BLaER1 (cell line): ENCODE data around the gene USP10.

ENCODE experiments used
- H3K27ac ChIP-seq: shearing (Covaris generic); formaldehyde crosslinking; 2 replicates; pipeline ENCODE4 v1.8.1; 2022
- H3K27me3 ChIP-seq: shearing (Covaris generic); formaldehyde crosslinking; 2 replicates; pipeline ENCODE4 v1.8.1; 2022
- H3K36me3 ChIP-seq: shearing (Covaris generic); formaldehyde crosslinking; 2 replicates; pipeline ENCODE4 v1.8.1; 2022
- H3K4me1 ChIP-seq: shearing (Covaris generic); formaldehyde crosslinking; 2 replicates; pipeline ENCODE4 v1.8.1; 2022
- H3K4me2 ChIP-seq: shearing (Covaris generic); formaldehyde crosslinking; 2 replicates; pipeline ENCODE4 v1.8.1; 2022
- H3K4me3 ChIP-seq: shearing (Covaris generic); formaldehyde crosslinking; 2 replicates; pipeline ENCODE4 v1.8.1; 2022
- H3K9ac ChIP-seq: shearing (Covaris generic); formaldehyde crosslinking; 2 replicates; pipeline ENCODE4 v1.8.1; 2022
- H3K9me3 ChIP-seq: shearing (Covaris generic); formaldehyde crosslinking; 2 replicates; pipeline ENCODE4 v1.8.1; 2022
- H4K20me1 ChIP-seq: shearing (Covaris generic); formaldehyde crosslinking; 2 replicates; pipeline ENCODE4 v1.8.1; 2022
- Cebpa-rat ChIP-seq: shearing (Covaris generic); IDR thresholded peaks from 2 replicates; pipeline ENCODE4 v1.8.1; 2022

The USP10 gene

GRCh38 chr16:84791088-84791487 is 91.3 kb downstream of the USP10 start:
- H3K4me3 ChIP-seq: no peak overlapping the region
- no peak overlapping the region for H3K4me2 ChIP-seq
- no peak overlapping the region for H3K9ac ChIP-seq
- no peaks in the 10 kb centered on the region for H4K20me1 ChIP-seq
- no peaks in the 10 kb centered on the region for H3K27me3 ChIP-seq
- no peak for TF ChIP-seq Cebpa-rat
- H3K36me3 ChIP-seq: no peaks in the 10 kb centered on the region
- no peaks in the 10 kb centered on the region for H3K9me3 ChIP-seq
- H3K4me1 ChIP-seq: peaks cover 10% of the 10 kb centered on the region
- H3K27ac ChIP-seq: no peak overlapping the region

- no peak overlapping the region for H3K9ac ChIP-seq
- no peak overlapping the region for H3K4me3 ChIP-seq
- no peaks in the 10 kb centered on the region for H3K27me3 ChIP-seq
- TF ChIP-seq Cebpa-rat: no peak
- no peaks in the 10 kb centered on the region for H3K9me3 ChIP-seq
- no peak overlapping the region for H3K27ac ChIP-seq
- H3K36me3 ChIP-seq: no peaks in the 10 kb centered on the region
- H4K20me1 ChIP-seq: no peaks in the 10 kb centered on the region
- H3K4me1 ChIP-seq: peaks cover 10% of the 10 kb centered on the region
- H3K4me2 ChIP-seq: no peak overlapping the region
Measured at GRCh38 chr16:84791501-84791900, 91.7 kb downstream of the USP10 start.

DNA sequence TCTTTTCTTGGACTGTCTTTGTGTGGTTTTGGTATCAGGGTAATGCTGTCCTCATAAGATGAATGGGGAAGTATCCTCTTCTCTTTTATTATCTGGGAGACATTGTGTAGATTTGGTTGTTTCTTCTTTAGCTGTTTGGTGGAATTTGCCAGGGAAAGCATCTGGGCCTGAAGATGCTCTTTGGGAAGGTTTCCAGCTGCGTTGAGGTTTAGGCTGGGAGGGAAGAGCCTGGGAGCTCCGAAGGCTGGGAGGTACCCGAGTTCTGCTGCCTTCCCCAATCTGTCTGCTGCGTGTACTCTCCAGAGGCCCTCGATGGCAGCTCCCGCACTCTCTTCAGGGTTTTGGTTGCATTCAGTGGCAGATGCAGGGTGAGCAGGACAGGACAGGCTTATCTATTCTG is 94.4 kb downstream of the USP10 start:
- H3K27ac ChIP-seq: no peak overlapping the region
- H3K4me2 ChIP-seq: no peak overlapping the region
- H3K36me3 ChIP-seq: no peaks in the 10 kb centered on the region
- H3K27me3 ChIP-seq: no peaks in the 10 kb centered on the region
- no peaks in the 10 kb centered on the region for H4K20me1 ChIP-seq
- peaks cover 4% of the 10 kb centered on the region for H3K4me1 ChIP-seq
- no peak overlapping the region for H3K4me3 ChIP-seq
- no peak overlapping the region for H3K9ac ChIP-seq
- no peak for TF ChIP-seq Cebpa-rat
- peaks cover 12% of the 10 kb centered on the region for H3K9me3 ChIP-seq

- no peak for TF ChIP-seq Cebpa-rat
- Histone ChIP-seq H3K9ac (no peak overlapping the region), H3K9me3 (peaks cover 15% of the 10 kb centered on the region), H3K27ac (no peak overlapping the region), H4K20me1 (no peaks in the 10 kb centered on the region), H3K4me3 (no peak overlapping the region), H3K4me1 (no peaks in the 10 kb centered on the region; the same call in 1 of the 2 replicates), H3K4me2 (no peak overlapping the region), H3K36me3 (no peaks in the 10 kb centered on the region), H3K27me3 (no peaks in the 10 kb centered on the region)
Measured at GRCh38 chr16:84794626-84795025, 94.8 kb downstream of the USP10 start.

DNA sequence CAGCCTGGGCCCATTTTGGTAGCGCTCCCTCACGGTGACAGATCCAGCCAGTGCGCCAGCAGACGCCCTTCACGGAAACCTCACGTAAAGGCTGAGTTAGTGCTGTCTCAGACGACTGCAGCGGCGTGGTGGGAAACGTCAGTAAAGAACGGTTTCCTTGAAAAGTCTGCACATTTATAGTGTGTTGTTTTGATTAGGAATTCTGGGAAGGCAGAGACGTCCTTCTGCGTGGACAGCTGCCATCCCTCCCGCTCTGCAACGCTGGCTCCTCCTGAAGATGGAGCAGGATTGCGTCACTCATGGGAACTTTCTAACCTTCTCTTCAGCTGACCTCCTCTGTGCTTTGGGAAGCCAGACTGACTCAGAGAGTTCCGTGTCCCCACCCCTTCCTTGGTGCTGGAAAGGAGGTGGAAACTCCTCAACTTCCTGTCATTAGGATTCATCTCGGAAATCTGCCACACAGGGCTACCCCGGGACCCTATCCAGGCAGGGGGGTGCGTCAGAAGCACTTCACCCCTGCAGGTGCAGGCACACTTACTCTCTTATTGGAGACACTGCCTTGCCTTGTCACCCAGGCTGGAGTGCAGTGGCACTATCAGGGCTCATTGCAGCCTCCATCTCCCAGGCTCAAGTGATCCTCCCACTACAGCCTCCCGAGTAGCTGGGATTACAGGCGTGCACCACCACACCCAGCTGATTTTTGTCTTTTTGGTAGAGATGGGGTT is 95.7 kb downstream of the USP10 start:
- Histone ChIP-seq H3K36me3 (no peaks in the 10 kb centered on the region), H3K4me2 (no peak overlapping the region), H4K20me1 (no peaks in the 10 kb centered on the region), H3K9ac (no peak overlapping the region), H3K9me3 (peaks cover 23% of the 10 kb centered on the region), H3K27me3 (no peaks in the 10 kb centered on the region), H3K4me1 (no peaks in the 10 kb centered on the region), H3K4me3 (no peak overlapping the region), H3K27ac (no peak overlapping the region)
- no peak for TF ChIP-seq Cebpa-rat

GRCh38 chr16:84800158-84800978 is 100.6 kb downstream of the USP10 start:
- Histone ChIP-seq H3K9ac (no peak overlapping the region), H3K36me3 (no peaks in the 10 kb centered on the region), H3K4me2 (no peak overlapping the region), H3K4me3 (no peak overlapping the region), H4K20me1 (no peaks in the 10 kb centered on the region), H3K4me1 (no peaks in the 10 kb centered on the region), H3K9me3 (peaks cover 31% of the 10 kb centered on the region), H3K27me3 (no peaks in the 10 kb centered on the region), H3K27ac (no peak overlapping the region)
- TF ChIP-seq Cebpa-rat: no peak

DNA sequence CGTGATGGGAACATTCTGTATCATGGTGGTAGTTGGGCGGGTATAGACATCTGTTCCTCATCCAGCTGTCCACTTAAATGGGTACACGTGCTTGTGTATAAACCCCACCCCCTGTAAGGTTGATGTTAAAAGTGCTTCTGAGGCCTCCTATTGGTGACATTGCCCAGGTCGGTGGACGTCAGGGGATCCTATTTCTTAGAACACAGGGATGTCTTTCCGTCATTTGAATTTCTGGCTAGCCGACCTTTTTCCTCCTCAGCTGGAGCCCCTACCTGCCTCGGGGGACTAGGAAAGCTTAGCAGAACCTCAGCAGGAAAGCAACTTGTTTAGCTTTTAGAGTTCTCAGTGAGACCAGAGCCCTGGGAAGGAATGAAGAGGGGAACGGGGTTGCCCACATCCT is 103.3 kb downstream of the USP10 start:
- no peak for TF ChIP-seq Cebpa-rat
- Histone ChIP-seq H3K4me1 (peaks cover 15% of the 10 kb centered on the region), H4K20me1 (no peaks in the 10 kb centered on the region), H3K4me2 (no peak overlapping the region), H3K27me3 (no peaks in the 10 kb centered on the region), H3K9me3 (peaks cover 29% of the 10 kb centered on the region), H3K4me3 (no peak overlapping the region), H3K36me3 (no peaks in the 10 kb centered on the region), H3K9ac (no peak overlapping the region), H3K27ac (no peak overlapping the region)

DNA sequence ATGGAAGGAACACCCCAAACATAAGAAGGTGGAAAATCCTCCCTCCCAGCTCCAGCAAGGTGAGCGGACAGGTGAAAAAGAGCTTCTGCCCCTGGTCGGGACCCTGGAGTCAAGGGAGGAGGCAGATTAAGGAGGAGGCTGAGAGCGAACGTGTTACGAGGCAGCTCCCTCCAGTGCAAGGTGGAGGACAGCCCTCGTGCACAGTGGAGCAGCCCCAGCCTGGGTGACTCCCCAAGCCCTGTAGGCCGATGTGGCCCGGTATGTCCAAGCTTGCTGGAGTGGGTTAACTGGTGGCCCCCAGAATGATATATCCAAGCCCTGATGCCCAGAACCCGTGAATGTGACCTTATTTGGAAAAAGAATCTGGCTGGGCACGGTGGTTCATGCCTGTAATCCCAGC is 104.5 kb downstream of the USP10 start:
- Histone ChIP-seq H4K20me1 (no peaks in the 10 kb centered on the region), H3K4me2 (no peak overlapping the region), H3K4me3 (no peak overlapping the region), H3K27me3 (no peaks in the 10 kb centered on the region), H3K4me1 (peaks cover 15% of the 10 kb centered on the region), H3K27ac (no peak overlapping the region), H3K36me3 (no peaks in the 10 kb centered on the region), H3K9ac (no peak overlapping the region), H3K9me3 (peaks cover 18% of the 10 kb centered on the region)
- no peak for TF ChIP-seq Cebpa-rat

DNA sequence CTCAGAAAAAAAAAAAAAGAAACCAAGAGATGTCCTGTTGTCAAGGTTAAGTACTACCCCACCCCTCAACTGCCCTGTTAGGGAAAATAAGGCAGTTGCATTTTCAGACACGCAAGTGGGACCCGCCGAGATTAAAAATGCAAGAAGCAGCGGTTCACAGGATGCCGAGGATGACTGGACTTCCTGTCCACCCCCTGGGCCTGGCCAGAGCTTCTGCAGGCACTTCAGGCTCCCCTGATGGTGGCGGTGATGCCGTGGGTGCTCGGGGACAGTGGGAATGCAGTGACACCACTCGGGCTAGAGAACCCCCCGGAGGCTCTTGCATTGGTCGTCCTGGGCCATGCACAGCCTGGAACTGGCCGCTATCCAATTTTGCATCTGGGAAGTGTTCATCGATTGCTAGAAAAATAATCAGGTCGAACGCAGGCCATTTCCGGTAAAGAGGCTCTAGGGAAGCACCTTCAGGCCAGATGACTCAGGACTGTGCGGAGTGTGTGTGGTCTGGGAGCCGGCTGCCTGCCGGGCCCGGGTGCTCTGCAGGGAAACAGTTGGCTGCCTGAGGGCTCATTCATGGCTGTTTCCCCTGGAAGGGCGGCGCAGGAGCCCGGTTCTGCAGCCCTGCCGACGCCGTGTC is 106.6 kb downstream of the USP10 start:
- Histone ChIP-seq H3K9me3 (no peaks in the 10 kb centered on the region; the same call in 1 of the 2 replicates), H3K4me1 (peaks cover 33% of the 10 kb centered on the region), H3K36me3 (no peaks in the 10 kb centered on the region), H3K4me3 (no peak overlapping the region), H4K20me1 (no peaks in the 10 kb centered on the region), H3K4me2 (peak overlapping the region; percentile 64), H3K27ac (no peak overlapping the region), H3K27me3 (no peaks in the 10 kb centered on the region), H3K9ac (no peak overlapping the region)
- TF ChIP-seq Cebpa-rat: no peak

DNA sequence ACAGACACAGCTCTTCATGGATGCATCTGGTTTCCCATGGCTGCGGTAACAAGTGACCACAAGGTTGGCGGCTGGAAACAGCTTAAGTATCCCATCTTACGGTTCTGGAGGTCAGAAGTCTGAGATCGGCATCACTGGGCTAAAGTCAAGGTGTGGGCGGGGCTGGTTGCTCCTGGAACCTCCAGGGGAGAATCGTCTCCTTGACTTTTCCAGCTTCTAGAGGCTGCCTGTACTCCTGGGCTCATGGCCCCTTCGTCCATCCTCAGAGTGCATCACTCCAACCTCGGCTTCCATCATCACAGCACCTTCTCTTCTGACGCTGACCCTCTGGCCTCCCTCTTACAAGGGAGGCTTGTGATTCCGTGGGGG is 107.1 kb downstream of the USP10 start:
- Histone ChIP-seq H3K27me3 (no peaks in the 10 kb centered on the region), H4K20me1 (no peaks in the 10 kb centered on the region), H3K4me2 (peak overlapping the region; percentile 64), H3K4me3 (no peak overlapping the region), H3K36me3 (no peaks in the 10 kb centered on the region), H3K9me3 (no peaks in the 10 kb centered on the region), H3K27ac (no peak overlapping the region), H3K9ac (no peak overlapping the region), H3K4me1 (peaks cover 38% of the 10 kb centered on the region)
- no peak for TF ChIP-seq Cebpa-rat
